ENCODE data around the gene CNN2. TPM values are rescaled to one million over a fixed set of nuclear protein-coding genes. Genes with fewer than 3 reads are reported as not detected.
"Not testable (repeated sequence)": the region's sequence is repeated elsewhere in the genome, so short reads cannot be mapped to it uniquely, and the experiment has no call there.

Gene CNN2
- total RNA-seq, 1 donor from 2014 or later, result 42.3 TPM

GRCh38 chr19:1010586-1011510 is 15.6 kb upstream of the CNN2 start:
- DNase-seq, result no peak

DNA sequence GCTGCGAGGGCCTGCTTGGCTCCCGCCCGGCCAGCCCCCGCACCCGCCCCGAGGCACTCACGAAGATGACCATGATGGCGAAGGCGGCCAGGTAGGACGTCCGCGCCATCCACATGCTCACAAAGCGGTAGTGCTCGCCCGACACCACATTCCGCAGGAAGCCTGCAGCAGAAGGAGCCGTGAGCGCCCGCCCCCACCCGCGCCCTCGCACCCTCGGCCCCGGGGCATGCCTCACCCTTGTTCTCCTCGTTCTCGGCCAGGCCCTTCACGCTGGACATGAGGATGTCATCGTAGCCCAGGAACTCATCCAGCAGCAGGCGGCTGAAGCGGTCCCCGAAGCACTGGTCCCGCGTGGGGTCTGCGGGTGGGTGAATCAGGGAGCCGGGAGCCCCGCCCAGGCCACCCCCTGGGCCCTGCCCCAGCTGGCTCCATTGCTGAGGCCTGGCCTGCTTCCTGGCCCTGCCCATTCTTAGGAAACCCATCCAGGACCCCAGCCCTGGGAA is 14.5 kb upstream of the CNN2 start:
- no peak for DNase-seq

DNA sequence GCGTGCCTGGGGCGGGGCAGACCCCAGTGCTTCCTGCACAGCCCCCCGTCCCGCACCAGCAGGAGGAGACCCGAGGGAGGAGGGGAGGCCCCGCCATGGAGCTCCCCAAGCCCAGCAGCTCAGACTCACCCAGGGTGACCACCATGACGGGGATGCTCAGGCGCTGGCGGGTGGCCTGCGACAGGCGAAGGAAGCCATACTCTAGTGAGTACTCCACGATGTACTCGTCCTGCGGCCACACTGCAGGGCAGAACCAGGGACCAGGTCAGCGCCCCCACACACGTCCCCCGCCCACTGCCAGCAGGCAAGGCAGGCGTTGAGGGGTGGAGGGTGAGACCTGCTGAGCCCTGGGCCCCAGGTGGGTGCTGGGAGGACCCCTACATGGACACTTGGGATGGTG is 14.1 kb upstream of the CNN2 start:
- no peak for DNase-seq

- no peak for DNase-seq
Observed at GRCh38 chr19:1013218-1013617, 13.2 kb upstream of the CNN2 start.

DNA sequence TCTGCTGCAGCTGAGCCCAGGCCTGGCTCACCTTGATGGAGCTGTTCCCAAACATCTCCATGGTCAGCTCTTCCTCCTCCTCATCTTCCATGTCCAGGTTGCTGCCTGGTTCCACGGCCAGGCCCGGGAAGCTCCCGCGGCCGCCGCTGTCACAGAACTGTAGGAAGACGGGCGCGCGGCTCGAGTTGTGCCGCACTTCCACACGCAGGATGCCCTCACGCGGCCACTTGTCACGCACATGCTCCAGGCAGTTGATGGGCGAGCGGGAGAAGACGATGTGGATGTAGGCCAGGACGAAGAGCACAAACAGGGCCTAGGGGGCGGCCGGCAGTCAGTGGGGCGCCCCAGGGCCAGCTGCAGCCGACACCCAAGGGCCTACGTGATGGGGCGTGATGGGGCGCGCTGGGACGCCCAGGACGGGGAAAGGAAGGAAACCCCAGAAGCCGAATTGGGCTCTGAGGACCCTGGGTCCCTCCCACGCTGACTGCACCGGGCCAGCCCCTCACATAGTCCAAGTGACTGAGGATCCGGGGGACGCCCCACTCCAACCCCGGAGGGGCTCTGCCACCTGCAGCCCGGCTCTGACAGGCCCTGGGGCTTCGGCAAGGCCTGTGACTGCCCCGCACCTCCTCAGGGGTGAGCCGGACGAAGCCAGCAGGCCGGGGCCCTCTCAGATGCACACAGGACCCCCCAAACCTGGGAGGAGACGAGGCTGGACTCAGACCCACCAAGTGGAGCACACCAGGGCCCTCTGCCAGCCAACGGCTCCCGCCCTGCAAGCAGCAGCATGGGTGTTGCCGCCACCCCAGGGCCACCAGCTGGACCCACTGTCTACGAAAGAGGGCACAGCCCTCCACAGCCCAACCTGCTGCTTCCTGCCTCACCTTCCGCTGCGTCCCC is 12.0 kb upstream of the CNN2 start:
- no peak for DNase-seq

- DNase-seq, result no peak
Observed at GRCh38 chr19:1015061-1015781, 11.2 kb upstream of the CNN2 start.

DNA sequence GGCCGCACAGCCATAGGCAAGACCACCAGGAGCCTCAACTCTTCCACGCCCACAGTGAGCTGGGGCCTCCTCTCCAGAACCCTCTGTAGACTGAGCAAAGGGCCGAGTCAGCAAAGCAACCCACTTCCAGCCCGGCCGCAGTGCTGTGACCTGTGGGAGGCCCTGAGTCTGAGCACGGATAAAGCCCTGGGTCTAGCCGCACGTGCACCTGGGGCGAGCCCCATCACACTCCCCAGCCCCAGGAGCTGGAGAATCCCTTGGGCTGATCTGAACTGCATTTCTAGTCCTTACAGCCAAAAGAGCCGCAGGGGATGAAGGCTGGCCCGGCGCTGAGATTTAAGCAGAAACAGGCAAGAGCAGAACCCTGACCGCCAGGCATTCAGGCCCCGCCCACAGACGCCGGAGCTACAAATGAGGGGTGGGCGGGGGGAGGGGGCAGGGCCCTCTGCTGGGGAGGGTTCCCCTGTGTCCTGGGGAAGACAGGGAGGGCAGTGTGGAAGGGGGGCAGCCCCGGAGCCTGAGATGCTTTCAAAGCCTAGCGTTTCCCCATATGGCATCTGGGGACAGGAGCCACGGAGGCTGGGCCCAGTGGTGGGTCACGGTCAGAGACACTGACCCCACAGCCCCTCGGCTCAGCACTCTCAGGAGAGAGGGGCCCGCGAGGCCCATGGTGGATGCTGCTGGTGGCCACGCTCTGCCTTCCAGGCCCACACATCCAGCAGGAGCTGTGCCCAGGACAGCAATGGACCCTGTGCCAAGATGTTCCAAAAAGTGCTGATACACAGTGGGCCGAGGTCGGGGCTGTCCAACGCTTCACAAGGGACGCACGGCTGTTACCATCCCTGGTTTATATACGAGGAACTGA is 10.4 kb upstream of the CNN2 start:
- DNase-seq, result no peak

DNA sequence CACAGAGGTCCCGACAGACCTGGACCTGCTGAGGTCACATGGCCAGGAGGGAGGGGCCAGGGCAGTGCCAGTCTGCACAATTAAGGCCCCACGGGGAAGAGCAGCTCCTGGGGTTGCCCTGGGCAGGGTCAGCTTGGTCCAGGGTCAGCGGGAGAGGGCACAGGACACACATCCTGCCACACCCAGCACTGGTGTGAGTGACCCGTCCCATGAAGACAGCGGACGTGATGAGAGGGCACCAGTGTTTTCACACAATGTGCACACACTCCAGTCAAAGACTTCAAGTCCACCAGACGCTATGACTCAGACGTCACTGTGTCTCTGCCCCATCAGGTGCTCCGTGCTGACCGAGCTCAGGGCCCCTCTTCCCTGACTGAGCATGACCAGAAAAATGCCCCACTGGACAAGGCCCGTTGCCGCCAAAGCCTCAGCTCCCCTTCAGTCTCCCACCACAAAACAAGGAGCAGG is 9.7 kb upstream of the CNN2 start:
- DNase-seq, result no peak

DNA sequence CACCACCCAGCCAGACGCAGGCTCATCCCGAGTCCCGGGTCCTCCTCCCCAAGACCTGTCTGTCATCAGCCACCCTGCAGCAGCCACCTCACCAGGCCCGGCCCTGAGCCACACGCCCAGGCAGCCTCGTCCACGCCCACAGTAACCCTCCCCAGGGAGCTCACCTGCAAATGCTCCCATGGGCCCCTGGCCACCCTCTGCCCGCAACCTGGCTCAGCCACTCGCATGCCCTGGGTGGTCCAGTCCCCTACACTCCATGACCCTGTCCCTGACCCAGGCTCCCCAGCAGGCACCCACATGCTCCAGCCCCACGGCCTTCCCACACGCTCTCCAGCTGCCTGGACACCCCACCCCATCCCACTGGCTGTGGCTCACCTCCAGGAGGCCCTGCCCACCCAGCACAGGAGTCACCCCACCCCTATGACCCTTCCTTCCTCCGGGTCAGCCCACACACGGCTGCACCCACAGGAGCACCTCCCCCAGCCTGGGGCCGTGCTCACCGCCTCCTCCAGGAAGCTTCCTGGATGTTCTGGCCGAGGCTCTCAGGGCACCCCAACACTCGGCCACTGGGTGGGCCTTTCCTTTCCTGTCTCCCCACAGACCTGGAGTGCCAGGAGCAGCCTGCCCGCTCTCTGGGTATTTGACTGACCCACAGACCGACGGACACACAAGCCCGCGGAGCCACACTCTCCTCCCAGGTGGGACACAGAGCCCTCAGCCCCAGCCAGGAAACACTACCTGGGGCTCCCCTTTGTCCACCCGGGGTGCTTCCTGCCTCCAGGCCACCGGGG is 9.1 kb upstream of the CNN2 start:
- DNase-seq, result peak; percentile 38

- DNase-seq, result no peak
Observed at GRCh38 chr19:1017906-1018305, 8.5 kb upstream of the CNN2 start.

DNA sequence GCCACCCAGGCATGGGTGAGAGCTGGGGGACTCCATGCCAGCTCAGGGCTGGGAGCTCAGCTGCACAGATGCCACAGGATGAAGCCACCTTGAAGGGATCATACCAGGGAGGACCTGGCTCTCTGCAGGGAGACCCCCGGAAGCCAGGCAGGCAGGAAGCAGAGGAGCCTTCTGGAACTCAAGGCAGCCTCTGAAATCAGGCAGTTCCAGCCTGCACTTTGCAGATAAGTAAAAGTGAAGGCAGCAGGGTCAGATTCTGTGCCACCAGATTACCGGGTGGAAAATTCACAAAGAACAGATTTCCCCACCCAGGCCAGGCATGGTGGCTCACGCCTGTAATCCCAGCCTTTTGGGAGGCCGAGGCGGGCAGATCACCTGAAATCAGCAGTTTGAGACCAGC is 8.0 kb upstream of the CNN2 start:
- no peak for DNase-seq

DNA sequence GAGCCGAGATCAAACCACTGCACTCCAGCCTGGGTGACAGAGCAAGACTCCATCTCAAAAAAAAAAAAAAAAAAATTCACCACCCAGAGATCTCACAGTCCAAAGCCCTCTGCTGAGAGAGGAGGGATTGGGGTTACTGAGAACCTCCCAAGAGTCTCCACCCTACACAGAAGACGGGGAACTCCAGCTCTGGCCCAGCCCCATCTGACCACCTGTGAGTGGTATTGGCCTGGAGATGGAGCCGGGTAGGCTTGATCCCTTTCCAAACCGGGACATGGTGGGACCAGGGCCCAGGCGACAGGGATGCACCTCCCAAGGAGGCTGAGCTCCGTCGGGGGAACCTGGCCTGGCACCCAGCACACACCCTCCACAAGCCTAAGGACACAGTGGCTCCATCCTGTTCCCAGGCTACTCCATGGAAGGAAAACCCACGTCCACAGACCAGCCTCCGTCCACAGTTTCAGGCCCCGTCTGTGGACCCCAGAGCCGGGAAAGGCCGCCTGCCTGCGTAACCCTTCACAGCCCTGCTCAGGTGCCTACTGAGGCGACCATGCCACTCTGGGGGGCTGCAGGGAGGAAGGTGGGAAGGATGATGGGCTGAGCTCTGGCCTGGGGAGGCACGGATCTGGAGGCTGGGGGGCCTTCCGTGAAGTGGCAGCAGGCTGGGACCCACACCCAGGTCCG is 7.3 kb upstream of the CNN2 start:
- DNase-seq, result no peak

DNA sequence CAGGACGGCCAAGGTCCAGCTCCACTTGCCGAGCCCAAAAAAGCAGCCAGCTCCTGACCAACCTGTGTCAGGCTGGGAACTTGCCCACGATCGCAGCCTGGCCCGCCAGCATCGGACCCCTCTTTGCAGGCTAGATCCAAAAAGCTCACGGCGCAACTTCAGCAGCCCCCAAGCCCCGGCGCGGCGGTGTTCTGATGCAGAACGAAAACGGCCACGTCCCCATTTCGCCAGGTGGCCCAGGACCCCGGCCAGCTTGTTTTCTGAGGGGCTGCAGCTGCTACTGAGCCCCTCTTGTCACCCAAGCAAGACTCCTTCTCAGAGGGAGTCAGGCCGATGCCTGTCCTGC is 6.8 kb upstream of the CNN2 start:
- DNase-seq, result no peak

DNA sequence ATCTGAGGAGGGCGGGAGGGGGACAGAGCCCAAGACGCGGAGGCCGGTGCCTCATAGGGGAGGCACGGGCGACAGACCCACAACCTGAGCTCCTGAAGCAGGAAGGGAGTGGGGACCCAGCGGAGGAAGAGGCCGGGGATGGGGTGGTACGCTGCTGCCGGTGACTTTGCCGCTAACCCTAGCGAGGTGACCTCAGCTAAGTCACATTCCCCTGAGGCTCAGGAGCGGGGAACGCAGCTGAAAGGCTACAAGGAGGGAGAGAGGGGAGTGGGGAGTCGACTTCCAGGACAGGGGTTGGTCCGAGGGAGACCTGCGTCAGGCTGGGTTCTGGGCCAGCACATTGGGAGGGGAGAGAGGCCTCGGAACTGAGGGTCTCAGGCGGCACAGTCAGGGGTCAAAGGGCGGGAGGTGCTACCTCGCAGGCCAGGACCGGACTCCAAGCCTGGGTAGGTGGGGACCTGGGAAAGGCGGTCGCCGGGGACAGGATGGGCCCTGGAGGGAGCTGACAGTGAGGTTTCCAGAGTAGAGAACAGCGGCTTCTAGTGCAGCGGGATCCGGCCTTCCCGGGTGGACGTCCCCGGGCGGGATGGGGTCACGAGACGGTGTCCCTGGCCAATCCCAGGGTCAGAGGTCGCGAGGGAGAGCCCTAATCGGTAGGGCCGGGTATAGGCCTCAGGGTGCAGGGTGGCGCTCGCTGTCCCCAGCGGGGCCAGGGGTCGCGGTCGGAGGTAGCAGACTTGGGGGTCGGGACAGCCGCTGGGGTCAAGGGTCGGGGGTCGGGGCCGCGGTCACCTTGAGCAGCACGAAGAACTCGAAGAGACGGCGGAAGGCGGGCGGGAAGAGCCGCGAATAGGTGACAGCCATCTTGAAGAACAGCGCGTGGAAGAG is 6.2 kb upstream of the CNN2 start:
- no peak for DNase-seq

DNA sequence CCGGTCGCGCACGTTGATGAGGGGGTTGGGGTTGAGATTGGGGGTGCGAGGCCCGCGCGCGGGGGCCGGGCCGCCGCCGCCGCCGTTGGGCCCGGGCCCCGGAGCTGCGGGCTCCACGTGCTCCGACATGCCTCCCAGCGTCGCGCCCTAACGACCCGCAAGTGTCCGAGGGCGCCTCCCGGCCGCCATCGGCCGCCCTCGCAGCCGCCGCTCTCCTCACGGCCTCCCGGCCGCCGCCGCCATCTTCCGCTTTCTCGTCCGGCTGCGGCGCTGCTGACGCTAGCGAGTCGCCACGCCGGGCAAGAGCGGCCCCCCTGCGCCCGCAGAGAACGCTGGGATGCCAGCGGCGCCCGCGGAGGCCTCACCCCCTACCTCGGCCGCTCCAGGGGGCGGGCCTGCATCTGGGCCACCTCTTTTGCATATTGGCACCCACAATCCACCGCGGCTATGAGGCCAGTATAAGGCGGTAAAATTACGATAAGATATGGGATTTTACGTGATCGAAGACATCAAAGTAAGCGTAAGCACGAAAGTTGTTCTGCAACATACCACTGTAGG is 5.5 kb upstream of the CNN2 start, which contains the start of gene TMEM259:
TMEM259 (minus strand) TSS at position 256 of the 558 bp plus-strand sequence; CDS start at position 129, 127 bp downstream.
- peak; percentile 99 for DNase-seq

DNA sequence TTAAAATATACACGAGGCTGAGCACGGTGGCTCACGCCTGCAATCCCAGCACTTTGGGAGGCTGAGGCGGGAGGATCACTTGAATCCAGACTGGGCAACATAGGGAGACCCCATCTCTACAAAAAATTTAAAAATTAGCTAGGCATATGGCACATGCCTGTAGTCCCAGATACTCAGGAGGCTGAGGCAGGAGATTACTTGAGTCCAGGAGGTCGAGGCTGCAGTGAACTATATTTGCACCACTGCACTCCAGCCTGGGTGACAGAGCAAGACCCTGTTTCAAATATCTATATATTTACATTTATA is 2.6 kb upstream of the CNN2 start:
- not testable (repeated sequence) for DNase-seq

DNA sequence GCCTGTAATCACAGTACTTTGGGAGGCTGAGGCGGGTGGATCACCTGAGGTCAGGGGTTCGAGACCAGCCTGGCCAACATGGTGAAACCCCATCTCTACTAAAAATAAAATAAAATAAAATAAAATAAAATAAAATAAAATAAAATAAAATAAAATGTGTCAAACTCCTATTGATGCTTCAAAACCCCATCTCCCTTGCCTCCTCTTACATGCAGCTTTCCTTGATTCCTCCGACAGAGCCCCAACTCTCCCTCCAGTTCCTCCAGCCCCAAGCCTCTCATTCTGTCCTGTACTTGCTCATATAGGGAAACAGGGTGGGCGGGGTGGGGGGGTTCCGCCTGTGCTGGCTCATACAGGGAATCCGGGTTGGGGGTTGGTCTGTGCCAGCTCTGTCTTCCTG is 1.3 kb upstream of the CNN2 start:
- not testable (repeated sequence) for DNase-seq

Data from tongue (tissue), 2 donors.